ENCODE data around the gene TMTC1.

TMTC1 gene

DNA sequence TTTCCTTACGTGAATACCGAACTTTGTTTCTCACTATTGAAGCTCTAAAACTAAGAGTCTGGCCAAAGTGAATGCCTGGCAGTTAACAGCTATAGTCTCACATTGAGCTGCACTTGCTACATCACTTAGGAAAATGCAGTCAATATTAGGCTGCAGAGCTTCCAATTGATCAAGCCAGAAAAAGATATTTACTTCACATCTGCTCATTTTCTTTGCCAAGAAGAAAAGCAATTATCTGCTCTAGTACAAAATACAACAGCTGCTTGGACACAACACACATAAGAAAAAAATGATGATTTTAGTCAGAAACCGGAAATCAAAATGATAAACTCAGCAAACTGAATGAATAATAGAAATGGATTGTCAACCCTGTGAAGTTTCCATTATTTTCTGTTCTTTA is 45.4 kb downstream of the TMTC1 start:
- no peak for DNase-seq

DNA sequence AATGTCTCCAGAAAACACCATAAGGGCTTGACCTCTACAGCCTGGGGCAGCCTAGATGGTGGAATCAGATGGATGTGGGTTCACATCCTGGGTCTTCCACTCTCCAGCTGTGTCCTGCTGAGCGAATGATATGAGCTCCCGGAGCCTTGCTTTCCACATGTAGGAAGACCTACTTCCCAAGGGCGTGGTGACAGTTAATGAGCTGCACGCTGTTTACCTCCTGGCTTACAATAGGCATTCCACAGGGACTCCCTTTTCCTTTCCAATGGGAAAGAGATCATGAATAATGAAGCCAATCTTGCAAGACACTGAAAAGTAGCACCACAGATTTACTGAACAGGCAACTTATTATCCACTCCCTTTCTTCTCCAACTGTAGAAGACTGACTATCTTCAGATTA is 46.1 kb downstream of the TMTC1 start:
- DNase-seq, result no peak

DNA sequence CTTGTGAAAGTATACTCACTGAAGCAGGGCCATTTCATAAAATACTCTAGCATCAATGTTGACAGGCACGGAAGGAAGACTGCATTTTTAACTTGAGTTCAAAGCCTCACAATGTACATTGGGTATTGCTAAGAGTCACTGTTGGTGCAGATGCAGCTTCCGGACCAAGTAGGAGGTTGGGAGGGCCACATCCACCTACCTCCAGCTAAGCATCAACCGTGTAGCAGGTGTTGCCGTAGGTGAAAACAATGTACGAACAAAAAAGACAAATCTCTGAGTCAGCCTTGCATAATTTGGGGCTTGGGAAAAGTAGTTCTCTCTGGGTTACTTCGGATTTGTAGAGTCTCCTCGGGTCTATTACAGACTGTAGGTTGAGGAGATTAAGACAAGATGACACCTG is 48.1 kb downstream of the TMTC1 start:
- DNase-seq, result no peak

DNA sequence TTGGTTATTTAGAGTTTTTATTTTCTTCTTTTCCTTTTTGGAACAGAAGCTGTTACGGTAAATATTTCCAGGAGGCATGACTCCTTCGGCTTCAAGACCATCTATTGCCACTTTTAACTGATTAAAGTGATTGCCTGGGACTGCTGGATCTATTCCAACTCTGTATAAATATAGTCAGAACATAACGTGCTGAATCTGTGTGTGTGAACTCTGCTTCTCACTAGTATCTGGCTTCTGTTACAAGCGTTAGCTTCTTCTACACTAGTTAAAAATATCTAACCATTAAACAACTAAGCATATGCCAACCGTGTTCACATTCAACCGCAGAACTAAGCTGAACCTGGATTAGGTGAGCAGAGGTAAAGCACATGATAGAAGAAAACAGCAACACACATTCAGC is 49.0 kb downstream of the TMTC1 start:
- no peak for DNase-seq

DNA sequence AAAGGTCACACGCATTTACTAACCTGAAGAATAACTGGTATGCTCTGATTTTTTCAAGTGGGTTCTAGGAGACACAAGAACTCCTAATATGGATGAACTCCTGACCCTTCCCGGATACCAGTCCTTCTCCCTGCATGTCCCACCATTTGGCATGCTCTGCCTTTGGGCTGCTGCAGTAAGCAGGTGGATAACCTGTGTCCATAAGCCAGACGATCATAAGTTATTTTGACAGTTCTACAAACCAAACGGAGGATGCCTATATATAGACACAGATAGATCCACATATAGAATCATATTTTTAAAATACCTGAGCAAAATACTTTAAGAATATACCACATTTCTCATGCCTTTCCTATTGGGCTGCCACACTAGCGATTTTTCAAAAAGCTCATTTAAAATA is 49.4 kb downstream of the TMTC1 start:
- DNase-seq, result no peak

DNA sequence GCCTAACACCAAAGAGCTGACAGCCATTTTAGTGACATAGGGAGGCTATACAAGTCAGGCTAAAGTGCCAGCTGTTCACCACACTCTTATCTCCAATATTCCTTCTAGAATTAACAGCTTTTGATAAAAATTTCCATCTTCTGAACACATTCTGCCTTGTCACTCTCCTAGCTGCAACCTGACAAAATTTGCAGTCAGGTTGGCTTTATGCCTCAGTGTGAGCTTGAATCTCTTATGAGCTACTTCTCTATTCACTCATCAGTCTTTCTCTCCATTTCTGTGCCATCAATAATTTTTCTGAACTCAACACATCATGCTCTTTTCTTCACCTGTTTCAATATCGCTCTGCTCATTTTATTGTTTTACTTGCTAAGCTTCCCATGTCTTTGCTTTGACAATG is 50.2 kb downstream of the TMTC1 start:
- DNase-seq, result no peak

DNA sequence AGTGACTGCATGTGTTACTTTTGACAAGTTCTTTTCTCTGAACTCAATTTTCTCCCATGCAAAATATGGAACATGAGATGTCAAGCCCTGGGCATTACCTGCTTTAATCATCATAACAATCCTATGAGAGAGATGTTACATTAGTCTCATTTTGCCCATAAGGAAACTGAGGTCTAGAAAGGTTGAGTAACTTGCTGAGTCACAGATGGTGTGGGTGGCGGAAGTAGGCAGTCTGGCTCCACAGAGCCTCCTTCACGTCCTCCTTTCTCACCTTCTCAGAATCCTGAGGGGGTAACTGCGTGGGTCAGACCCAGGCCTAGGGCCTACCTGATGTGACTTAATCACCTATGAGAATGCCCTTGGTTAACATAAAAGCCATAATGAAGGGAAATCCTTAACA is 50.7 kb downstream of the TMTC1 start:
- no peak for DNase-seq

DNA sequence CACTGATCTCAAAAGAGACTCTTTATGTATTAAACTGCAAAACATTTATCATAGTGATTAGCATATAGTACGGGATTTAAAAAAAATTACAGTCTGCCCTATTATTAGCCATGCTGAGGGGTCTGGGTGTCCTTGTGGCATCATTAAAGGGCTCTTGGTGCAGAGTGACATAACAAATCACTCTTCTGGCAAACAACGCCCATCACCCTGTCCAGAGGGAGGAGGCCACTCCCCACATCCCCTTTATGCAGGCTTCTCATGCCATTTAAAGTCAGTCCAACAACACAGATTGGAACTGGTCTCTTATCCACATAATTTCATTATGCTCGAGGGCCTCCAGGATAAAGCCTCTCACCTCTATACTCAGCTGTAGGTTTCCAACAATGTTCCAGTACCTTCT is 51.1 kb downstream of the TMTC1 start:
- no peak for DNase-seq

DNA sequence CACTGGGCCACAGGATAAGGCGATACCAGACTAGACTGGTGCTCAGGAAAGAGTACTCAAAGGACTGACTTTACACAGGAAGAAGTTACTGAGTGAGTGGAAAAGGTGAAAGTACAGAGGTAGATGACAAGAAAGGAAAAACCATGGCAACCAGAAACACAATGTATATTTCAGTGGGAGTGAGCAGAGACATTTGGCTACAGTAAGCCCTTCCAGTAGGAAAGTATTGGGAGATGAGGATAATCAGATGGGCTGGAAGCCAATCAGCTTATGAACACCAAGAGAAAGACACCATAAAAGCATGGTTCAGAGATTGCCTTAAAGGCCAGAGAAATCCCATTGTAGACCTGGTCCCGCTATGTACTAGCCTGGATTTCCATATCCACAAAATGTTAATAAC is 51.6 kb downstream of the TMTC1 start:
- DNase-seq, result no peak

DNA sequence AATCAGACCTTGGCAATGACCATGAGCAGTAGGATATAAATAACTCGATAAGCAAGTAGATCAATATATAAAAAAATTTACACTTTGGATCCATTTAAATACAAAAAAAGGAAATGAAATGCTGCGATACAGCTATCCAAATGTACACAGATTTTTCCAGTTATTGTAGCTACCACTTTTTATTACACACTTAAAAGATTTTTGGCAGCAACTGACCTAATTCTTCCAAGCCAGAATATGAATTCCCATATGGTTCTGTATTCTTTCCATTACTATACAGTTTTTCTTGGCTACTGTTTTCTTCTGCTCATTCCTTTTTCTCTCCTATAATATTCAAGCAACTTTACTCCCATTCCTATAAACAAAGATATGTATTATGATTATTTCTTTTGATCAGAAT is 52.2 kb downstream of the TMTC1 start:
- DNase-seq, result no peak

DNA sequence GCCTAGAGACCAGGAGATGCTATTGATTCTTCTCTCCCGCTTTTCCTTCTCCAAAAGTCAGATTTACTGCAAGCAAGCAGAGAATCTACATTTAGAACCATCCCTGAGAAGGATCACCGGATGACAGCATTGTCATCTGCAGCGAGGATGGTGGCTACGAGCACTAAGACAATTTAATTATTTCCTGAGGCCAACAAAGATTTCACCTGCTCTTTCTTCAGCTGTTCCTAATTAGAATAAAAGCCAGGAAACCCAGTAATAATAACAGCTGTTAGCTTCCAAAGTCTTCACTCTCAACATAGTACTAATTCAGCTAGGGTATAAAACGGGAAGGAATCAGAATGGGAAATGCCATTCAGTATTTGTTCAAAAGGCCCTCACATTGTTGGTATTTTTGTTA is 53.3 kb downstream of the TMTC1 start:
- no peak for DNase-seq

DNA sequence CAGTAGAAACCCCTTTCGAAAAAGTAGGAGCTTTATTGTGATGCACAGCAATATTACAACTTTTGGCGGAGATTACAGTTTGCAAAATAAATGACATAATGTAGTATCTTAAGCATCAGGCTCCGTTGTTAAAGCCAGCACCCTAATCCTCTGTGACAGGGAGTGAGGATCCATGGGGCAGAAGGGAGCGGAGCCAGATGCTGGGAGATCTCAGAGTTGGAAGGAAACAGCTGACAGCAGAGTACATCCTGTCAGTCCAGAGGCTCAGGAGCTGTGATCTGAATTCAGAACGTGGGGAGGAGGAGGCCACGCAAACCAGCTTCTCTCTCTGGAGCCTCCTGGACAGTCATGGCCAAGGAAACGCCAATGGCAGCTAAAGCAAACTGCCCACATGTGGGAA is 55.7 kb downstream of the TMTC1 start:
- no peak for DNase-seq

DNA sequence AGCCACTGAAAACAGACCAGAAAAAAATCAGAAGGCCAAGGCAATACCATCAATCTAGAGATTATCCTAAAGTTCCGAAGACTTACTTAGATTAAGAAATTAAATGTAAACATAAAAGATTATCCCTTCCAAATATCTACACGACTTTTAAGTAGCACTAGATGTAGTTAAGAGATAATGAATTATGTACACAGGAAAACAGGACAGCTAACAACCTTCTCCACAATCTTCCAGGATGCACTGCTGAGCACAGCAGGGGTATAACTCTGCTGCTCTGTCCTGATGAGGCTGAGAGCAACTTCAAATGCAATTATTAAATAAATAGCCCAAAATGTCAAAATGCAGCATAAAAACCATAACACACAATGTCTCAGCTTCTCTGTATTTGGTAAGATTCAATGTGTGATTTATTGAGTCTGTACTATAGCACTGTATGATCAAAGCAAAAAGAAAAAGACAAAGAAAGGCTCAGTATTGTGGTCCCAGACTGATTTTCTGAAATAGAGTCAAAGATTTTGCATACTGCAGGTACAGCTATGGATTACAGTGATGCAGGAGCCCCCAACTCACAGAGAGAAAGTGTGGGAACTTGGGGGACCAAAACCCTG is 56.9 kb downstream of the TMTC1 start:
- DNase-seq, result no peak

DNA sequence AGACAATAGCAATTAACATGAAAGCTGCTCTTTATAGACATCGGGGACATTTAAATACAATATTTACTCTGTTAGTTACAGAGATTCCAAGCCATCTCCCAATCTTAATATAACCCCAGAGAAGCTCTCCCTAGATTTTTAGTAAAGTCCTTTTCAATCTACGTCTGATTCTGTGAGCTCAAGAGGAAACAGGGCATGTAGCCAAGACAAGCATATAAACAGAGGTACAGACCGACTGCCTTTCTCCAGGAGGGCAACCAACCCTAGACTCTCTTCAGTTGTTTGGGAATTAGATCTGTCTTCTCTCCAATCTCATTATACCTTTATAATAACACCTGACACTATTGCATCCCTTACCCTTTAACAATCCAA is 57.4 kb downstream of the TMTC1 start:
- DNase-seq, result no peak

DNA sequence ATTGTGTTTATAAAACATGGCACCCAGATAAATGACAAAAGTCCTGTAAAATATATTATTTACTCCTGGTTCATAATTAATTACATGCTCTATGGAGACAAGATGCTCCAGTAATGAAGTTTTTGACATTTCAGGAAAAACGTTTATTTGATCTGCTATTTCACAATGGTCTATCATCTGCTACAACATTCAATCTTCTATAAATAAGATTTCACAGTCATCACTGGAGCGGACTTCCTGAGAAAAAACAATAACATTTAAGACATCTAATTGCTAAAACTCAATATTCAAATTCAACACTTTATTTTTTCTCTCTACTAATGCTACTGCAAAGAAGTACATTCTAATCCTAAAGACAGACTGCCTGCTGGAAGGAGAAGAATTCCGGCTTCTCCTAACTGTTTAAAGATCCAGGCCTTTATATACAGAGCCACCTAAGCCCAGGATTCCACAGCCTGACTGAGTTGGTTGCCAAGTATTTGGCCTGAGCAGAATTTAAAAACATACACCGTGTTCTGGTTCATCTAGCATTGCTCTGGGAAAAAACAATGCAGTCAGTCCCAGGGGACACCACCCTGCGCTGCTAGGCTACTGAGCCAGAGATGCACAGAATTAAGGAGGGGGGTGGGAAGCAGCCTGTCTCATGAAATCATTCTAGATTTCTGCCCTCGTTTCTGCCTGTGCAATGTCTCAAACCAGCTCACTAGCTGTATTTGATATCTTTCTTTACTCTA is 58.0 kb downstream of the TMTC1 start:
- DNase-seq, result peak; percentile 78

DNA sequence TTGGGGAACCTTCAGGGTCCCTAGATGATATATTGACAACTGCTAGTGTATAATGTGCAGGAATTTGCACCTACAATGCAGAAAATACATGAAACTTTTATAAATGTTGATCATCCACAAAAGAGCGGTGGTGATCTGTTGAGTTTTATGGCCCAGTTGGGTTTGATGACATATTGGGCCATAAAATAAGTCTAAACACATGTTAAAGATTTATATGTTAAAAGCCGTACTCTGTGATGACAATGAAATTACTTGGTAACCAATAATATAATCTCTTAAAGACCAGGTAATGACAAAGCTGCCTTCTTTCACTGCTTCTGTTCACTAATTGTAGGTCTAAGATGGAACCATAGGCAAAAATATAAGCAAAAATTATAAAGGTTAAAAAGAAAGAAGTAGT is 61.6 kb downstream of the TMTC1 start:
- no peak for DNase-seq

DNA sequence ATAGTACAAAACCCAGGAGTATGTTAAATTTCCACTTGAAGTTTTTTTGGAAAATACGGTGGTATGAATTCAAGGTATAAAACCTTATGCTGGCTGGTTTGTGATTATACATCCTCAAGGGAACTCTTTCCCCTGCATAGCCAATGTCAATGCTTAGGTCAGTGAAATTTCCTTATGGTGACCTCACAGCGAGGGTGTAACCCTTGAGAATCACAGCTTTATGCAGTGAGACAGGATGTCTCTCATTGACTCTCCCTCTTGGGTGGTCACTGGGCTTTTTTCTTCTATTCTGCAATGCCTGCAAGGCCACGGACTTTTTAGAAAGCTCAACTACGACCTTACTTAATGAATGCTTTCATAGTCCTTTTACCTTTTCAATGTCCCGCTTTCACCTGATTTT is 64.4 kb downstream of the TMTC1 start:
- no peak for DNase-seq

DNA sequence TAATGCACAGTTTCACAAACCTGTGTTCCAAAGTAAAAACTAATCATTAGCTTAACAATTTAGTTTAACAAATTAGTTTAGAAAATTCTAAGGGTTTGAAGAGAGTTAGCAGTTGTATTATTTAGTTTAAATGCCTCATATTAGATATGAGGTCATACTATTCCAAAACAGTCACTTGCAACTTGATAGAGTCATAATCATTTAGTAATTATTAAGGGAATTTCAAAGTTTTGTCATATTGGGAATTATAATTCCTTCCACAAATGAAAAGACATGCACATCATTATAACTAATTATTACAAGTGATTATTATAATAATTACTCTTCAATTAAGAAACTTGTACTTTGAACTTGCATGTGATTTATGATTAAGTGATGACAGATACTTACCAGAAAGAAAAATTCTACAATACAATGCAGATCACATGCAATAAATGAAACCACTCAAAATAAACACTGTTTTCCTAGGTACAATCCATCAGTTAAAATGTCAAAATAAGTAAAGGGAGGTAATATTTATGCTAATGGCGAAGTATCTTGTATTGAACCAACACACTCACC is 66.1 kb downstream of the TMTC1 start:
- DNase-seq, result no peak

DNA sequence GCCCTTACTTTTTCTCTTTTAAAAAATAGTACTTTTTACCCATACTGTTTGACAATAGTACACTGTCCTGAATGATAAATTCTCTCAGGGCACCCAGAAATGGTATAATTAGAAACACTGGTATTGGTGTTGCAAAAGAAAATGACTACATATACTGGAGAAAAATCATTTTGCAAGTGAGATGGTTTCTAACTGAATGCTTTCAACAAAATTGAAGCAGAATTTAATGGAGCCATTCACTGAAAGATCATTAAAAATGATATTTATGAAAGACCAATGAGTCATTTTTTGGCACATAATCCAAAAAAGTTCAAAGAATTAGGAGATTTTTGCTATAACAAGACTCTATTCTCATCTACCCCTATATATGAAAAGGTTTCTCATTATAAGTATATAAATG is 68.8 kb downstream of the TMTC1 start:
- no peak for DNase-seq

DNA sequence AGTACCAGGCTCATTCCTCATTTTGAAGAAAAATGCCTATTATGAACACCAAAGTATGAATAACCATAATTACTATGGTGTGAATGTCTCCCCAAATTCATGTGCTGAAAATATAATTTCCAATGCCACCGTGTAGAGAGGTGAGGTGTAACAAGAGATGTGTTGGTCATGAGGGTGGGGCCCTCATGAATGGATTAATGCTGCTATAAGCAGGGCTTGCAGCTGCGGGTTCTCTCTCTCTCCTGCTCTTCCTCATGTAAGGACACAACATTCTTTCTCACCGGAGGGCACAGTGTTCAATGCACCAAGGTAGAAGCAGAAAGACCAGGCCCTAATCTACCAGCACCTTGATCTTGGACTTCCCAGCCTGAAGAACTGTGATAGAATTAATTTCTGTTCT is 70.0 kb downstream of the TMTC1 start:
- peak; percentile 12 for DNase-seq

DNA sequence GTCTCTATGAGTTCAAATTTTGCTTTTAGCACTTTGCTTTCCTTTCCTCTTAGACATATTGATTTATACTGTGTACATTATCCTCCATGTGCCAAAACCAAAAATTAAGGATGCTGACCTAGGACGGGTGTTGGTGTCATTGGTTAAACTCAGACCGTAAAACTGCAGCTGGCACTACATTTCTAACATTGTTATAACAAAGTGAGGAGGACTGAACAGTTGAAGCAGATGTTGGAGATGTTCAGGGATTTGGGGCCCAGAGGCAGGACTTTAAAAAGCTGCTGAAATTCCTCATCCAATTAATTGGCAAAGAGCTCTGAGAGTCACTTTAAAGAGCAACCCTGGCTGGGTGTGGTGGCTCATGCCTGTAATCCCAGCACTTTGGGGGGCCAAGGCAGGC is 72.4 kb downstream of the TMTC1 start:
- no peak for DNase-seq

DNA sequence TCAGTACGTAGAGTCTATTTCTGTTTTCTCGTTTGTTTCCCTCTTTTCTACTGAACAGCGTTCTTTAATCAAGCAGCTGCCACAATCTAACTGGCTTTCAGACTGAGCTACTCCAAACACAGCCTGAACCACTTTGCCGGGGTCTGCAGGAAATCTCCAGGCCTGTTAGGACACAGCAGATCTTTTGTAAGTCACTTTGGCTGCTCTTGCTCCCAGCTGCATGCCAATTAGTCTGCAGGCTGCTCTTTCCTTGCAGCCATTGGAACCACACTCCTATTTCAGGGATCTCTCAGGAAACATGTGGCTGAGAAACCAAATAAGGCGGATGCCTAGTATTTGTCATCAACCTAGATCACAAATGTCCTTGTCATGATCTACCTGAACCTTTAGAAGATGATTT is 73.6 kb downstream of the TMTC1 start:
- peak; percentile 70 for DNase-seq

DNA sequence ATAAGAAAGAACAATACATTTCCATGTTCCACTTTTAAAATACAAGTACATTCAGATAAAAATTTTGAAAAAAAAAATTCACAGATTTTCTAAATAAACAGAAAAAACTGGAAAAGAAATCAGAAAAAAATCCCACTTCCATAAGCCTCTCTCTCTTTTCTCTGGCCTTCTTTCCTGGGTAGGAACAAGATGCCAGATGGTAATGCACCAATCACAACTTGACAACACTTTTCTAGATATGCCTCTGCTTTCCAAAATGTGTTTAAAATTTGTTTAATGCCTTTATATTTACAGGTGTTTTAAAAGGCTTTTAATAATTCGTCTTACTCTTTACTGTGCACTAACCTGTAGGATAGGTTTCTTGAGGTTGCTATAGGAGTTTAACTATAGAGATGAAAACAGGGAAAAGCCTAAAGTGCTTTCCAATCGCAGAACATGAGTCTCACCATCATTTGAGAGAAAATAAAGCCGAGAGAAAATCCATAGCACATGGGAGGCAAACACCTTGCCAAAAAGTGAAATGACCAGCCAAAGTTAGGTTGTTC is 74.2 kb downstream of the TMTC1 start:
- no peak for DNase-seq

DNA sequence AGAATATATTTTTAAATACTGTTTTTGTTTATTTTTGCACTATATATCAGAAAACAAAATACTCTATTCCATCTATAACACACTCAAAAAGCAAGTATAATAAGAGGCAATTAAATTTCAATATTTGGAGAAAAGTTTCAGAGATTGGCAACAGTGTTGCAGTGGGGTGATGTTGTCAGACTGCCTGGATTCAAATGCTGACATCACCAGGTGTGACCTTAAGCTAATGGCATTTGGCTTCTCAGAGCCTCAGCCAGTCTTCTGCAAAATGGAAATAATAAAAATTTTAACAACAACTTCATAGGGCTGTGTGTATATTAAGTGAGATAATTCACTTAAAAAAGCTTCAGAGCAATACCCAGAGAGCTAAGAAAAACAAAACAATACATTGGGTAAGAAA is 74.7 kb downstream of the TMTC1 start:
- DNase-seq, result no peak

DNA sequence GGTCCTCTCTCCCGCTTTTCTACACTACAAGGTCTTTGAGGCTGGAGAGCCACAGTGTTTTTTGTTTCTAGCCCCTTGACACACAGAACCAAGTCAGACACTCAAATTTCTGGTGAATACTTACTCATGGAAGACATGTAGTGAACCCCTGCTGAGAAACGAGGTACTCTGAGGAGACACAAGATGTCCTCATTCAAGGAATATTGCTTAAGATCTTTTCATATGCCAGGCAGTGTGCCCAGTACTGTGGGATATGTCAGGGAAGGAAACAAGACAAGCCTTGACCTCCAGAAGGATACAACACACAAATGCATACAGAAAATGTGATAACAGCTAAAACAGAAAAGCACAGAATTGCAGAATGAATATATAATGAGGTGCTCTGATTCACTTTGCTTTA is 75.9 kb downstream of the TMTC1 start:
- no peak for DNase-seq

Measured in NCI-H2107 (cell line).